CD8-positive, alpha-beta memory T cell (primary cell): Measurements from ENCODE around the gene TOX2. TPM values are rescaled to one million over a fixed set of nuclear protein-coding genes. Genes with fewer than 3 reads are reported as not detected.

Experiments used
- CTCF ChIA-PET: fragments of 350-600 bp; sonication (Branson Sonifier 250); formaldehyde crosslinking; loops from one replicate; lab custom pipeline; 2021; ENCODE audit warnings: antibody characterized with exemption; lab: Charles Lee
- POLR2A ChIA-PET: fragments of 350-600 bp; sonication (Branson Sonifier 250); formaldehyde crosslinking; loops from one replicate; lab custom pipeline; 2021; ENCODE audit warnings: antibody characterized with exemption; lab: Charles Lee
- DNase-seq, 5 donors: peaks; one replicate each; pipeline versions ENCODE4 v3.0.0 to v3.0.0-alpha.2; 2020 to 2022; ENCODE audit warnings: mixed read lengths in 1 of 5
- H3K27ac ChIP-seq: one replicate; pipeline ENCODE4 v1.7.0; 2013; ENCODE audit warnings: low read depth, mild to moderate bottlenecking, low read length, moderate library complexity
- H3K27me3 ChIP-seq: 2 replicates; pipeline ENCODE4 v1.7.0; 2013; ENCODE audit warnings: low read length, mild to moderate bottlenecking; ENCODE audit not compliant: insufficient read depth, poor library complexity, severe bottlenecking
- H3K36me3 ChIP-seq: 2 replicates; pipeline ENCODE4 v1.7.0; 2013; ENCODE audit warnings: mild to moderate bottlenecking, low read length, moderate library complexity; ENCODE audit not compliant: insufficient read depth
- H3K4me1 ChIP-seq: 2 replicates; pipeline ENCODE4 v1.7.0; 2013; ENCODE audit warnings: mild to moderate bottlenecking, low read length, moderate library complexity; ENCODE audit not compliant: insufficient read depth
- H3K4me3 ChIP-seq: 2 replicates; pipeline ENCODE4 v1.7.0; 2013; ENCODE audit warnings: mild to moderate bottlenecking, low read length
- H3K9me3 ChIP-seq: 2 replicates; pipeline ENCODE4 v1.7.0; 2013; ENCODE audit warnings: mild to moderate bottlenecking, low read length
- H3K27ac Mint-ChIP-seq, 8 donors: one replicate each; pipeline ENCODE4 v1.8.0; 2020 to 2021; ENCODE audit warnings: mixed read lengths in 8 of 8, mild to moderate bottlenecking in 6 of 8, inconsistent platforms in 3 of 8, moderate library complexity in 3 of 8
- H3K27me3 Mint-ChIP-seq, 2 donors: one replicate each; pipeline ENCODE4 v1.8.0; 2020 to 2021; ENCODE audit warnings: mixed read lengths in 2 of 2, mild to moderate bottlenecking in 1 of 2, moderate library complexity in 1 of 2
- H3K36me3 Mint-ChIP-seq, 3 donors: one replicate each; pipeline ENCODE4 v1.8.0; 2020 to 2021; ENCODE audit warnings: mixed read lengths in 3 of 3, inconsistent platforms in 1 of 3, mild to moderate bottlenecking in 1 of 3
- H3K4me1 Mint-ChIP-seq, 3 donors: one replicate each; pipeline ENCODE4 v1.8.0; 2020 to 2021; ENCODE audit warnings: mixed read lengths in 3 of 3, inconsistent platforms in 1 of 3, mild to moderate bottlenecking in 1 of 3
- H3K4me3 Mint-ChIP-seq, 7 donors: one replicate each; pipeline ENCODE4 v1.8.0; 2020 to 2021; ENCODE audit warnings: mixed read lengths in 7 of 7, mild to moderate bottlenecking in 6 of 7, moderate library complexity in 4 of 7, inconsistent platforms in 2 of 7
- H3K9me3 Mint-ChIP-seq, 5 donors: one replicate each; pipeline ENCODE4 v1.8.0; 2020 to 2022; ENCODE audit warnings: mixed read lengths in 5 of 5, mild to moderate bottlenecking in 3 of 5, moderate library complexity in 2 of 5, inconsistent platforms in 1 of 5
- polyA plus RNA-seq: library from polyadenylated mRNA; unstranded; fragments of 300-500 nt; fragmentation: Illumina TruSeq; gene quantifications from one replicate; pipeline ENCODE4 v1.2.3, GENCODE V29; 2021
- total RNA-seq, 2 experiments: library from RNA; stranded (reverse); gene quantifications; one replicate each; pipeline ENCODE4 v1.2.3, GENCODE V29; 2021

The TOX2 gene
- total and polyA plus RNA-seq, 3 experiments from 2014 or later = 0.35 to 1.2 (median 0.39) TPM

DNA sequence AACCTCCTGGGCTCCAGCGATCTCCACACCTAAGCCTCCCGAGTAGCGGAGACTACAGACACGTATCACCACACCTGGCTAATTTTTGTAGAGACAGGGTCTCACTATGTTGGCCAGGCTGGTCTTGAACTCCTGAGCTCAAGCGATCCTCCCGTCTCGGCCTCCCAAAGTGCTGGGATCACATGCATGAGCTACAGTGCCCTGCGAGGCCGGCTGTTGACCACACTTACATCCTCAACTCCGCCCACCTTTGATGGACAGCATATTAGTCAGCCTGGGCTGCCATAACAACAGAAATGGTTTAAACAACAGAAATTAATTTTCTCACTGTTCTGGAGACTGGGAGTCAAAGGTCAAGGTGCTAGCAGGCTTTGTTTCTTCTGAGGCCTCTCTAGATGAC is 164.6 kb downstream of the TOX2 start:
- H3K27me3 ChIP-seq = no peaks in the 10 kb centered on the region
- Mint-ChIP-seq H3K27me3 (peaks cover 0 to 9% of the 10 kb centered on the region in 2 donors), H3K27ac (no peak overlapping the region), H3K4me1 (peaks cover 5 to 20% (median 17%) of the 10 kb centered on the region in 3 donors), H3K4me3 (no peak overlapping the region), H3K9me3 (no peaks in the 10 kb centered on the region), H3K36me3 (no peaks in the 10 kb centered on the region)
- no peak overlapping the region for H3K4me3 ChIP-seq
- no peaks in the 10 kb centered on the region for H3K9me3 ChIP-seq
- CTCF ChIA-PET = interaction anchor here (1.0 to 6.0 kb wide), 5 partner anchors 16 to 630 kb away, joined by 3 to 74 read pairs (median 6); no protein-coding TSS in a partner anchor
- DNase-seq = no peak
- POLR2A ChIA-PET = no interaction called here
- H3K27ac ChIP-seq = no peak overlapping the region
- H3K4me1 ChIP-seq = peaks cover 20% of the 10 kb centered on the region
- no peaks in the 10 kb centered on the region for H3K36me3 ChIP-seq

DNA sequence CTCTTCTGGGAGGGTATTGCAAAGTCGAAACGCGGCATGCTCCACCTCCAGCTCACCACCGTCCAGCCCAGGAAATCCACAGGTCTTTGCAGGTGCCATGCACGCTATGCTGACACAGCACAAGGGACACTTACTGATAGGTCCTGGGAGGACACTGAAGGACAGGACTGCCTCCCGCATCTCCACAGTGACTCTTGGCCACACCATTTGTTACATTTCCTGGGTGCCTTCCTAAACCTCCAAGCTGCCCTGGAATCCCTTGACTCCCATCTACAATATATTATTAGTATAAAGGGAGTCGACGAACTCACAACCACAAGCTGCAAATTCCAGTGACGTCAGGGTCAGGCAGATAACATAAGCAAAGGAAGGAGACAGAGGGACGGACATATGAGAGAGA is 165.4 kb downstream of the TOX2 start:
- Histone ChIP-seq H3K27me3 (no peaks in the 10 kb centered on the region), H3K27ac (no peak overlapping the region), H3K36me3 (no peaks in the 10 kb centered on the region), H3K9me3 (no peaks in the 10 kb centered on the region), H3K4me3 (no peak overlapping the region), H3K4me1 (peaks cover 12% of the 10 kb centered on the region)
- H3K4me3 Mint-ChIP-seq = no peak overlapping the region
- no peak for DNase-seq
- H3K36me3 Mint-ChIP-seq = no peaks in the 10 kb centered on the region
- ChIA-PET CTCF (interaction anchor here (0.6 to 6.0 kb wide), 19 partner anchors 9 to 631 kb away, joined by 3 to 74 read pairs (median 4); no protein-coding TSS in a partner anchor), POLR2A (no interaction called here)
- H3K4me1 Mint-ChIP-seq = peaks cover 5 to 14% (median 10%) of the 10 kb centered on the region in 3 donors
- no peaks in the 10 kb centered on the region for H3K9me3 Mint-ChIP-seq
- peaks cover 0 to 9% of the 10 kb centered on the region in 2 donors for H3K27me3 Mint-ChIP-seq
- peak overlapping the region in 3 of 8 donors; percentile 31 to 59 (median 54) for H3K27ac Mint-ChIP-seq

DNA sequence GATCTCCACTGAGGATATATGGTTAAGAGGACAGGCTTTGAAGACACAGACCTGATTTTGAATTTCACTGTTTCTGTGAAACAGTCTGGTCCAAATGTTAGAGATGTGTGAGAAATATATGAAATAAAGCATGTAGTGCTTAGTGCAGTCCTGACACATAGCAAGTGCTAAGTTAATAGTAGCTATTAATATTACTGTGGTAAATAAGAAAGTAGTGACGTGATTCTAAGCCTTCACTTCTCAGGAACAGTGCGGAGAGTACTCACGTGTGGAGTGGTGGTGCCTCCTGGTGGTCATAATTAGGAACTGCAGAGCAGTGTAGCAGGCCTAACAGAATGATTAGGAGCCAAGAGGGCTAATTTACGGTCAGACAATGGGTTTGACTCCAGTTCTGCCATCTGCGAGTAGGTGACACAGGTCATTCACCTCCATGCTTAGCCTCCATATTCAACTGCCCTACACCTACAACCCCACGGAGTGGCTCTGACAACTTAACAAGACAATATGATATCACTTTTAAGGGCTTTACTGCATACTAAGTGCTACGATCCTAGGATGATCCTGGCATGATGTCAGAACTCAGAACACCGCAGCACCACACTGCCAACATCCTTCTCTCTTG is 166.1 kb downstream of the TOX2 start:
- Mint-ChIP-seq H3K4me3 (no peak overlapping the region), H3K9me3 (no peaks in the 10 kb centered on the region), H3K27me3 (peaks cover 0 to 3% of the 10 kb centered on the region in 2 donors), H3K36me3 (no peaks in the 10 kb centered on the region), H3K27ac (peak overlapping the region in 5 of 8 donors; percentile 14 to 59 (median 31)), H3K4me1 (peaks cover 5 to 10% (median 10%) of the 10 kb centered on the region in 3 donors)
- Histone ChIP-seq H3K4me3 (no peak overlapping the region), H3K4me1 (peaks cover 9% of the 10 kb centered on the region), H3K27ac (no peak overlapping the region), H3K9me3 (no peaks in the 10 kb centered on the region), H3K36me3 (no peaks in the 10 kb centered on the region), H3K27me3 (no peaks in the 10 kb centered on the region)
- DNase-seq = peak; percentile 55 to 84 (median 66)
- POLR2A ChIA-PET = no interaction called here
- CTCF ChIA-PET = interaction anchor here (0.6 to 6.0 kb wide), 20 partner anchors 9 to 632 kb away, joined by 3 to 74 read pairs (median 4); no protein-coding TSS in a partner anchor

DNA sequence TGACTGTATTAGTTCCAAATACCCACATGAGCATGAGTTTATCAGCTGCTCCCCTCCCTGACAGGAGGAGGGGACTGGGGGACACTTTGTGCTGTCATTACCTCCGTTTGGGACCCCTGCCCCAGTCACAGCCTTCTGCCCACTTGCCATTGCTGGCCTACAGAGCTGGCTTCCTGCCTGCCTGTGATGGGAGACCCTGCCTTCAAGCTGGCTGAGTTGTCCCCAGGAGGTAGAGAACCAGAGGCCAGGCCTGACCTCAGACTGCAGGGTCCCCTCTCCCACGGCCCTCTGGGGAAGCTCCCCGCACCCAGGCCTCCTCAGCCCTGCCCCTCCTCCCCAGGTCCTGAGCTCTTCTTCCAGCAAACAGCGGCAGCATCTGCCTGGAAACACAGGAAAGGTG is 166.8 kb downstream of the TOX2 start:
- peaks cover 0 to 3% of the 10 kb centered on the region in 2 donors for H3K27me3 Mint-ChIP-seq
- H3K27ac Mint-ChIP-seq = no peak overlapping the region
- H3K27me3 ChIP-seq = no peaks in the 10 kb centered on the region
- no peaks in the 10 kb centered on the region for H3K36me3 ChIP-seq
- H3K4me1 ChIP-seq = peaks cover 9% of the 10 kb centered on the region
- DNase-seq = no peak
- H3K4me3 ChIP-seq = no peak overlapping the region
- H3K9me3 ChIP-seq = no peaks in the 10 kb centered on the region
- peaks cover 5 to 10% (median 10%) of the 10 kb centered on the region in 3 donors for H3K4me1 Mint-ChIP-seq
- CTCF ChIA-PET = interaction anchor here (1.4 to 6.0 kb wide), 4 partner anchors 10 to 331 kb away, joined by 4 to 74 read pairs (median 26); no protein-coding TSS in a partner anchor
- no peak overlapping the region for H3K27ac ChIP-seq
- no peak overlapping the region for H3K4me3 Mint-ChIP-seq
- POLR2A ChIA-PET = no interaction called here
- H3K36me3 Mint-ChIP-seq = no peaks in the 10 kb centered on the region
- H3K9me3 Mint-ChIP-seq = no peaks in the 10 kb centered on the region

DNA sequence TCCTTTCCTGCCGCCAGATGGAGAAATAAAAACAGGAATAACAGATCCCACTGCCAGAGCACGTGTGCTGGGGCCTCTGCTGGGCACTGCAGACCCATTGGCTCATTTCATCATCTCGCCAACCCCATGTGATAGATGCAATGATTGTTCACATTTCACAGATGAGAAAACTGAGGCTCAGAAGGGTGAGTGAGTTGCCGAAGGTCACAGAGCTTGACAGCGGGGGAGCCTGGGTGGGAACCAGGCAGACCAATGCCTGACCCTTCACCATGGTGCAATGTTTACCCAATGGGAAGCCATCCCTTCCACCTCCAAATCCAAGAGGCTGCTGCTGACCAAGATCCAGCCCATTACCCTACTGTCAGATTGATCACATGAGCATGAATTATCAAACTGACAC is 167.2 kb downstream of the TOX2 start:
- ChIA-PET POLR2A (no interaction called here), CTCF (interaction anchor here (1.4 to 6.0 kb wide), 5 partner anchors 10 to 331 kb away, joined by 4 to 74 read pairs (median 4); no protein-coding TSS in a partner anchor)
- no peaks in the 10 kb centered on the region for H3K36me3 ChIP-seq
- DNase-seq = no peak
- no peaks in the 10 kb centered on the region for H3K36me3 Mint-ChIP-seq
- H3K4me1 Mint-ChIP-seq = peaks cover 5 to 10% (median 10%) of the 10 kb centered on the region in 3 donors
- H3K9me3 Mint-ChIP-seq = no peaks in the 10 kb centered on the region
- no peak overlapping the region for H3K27ac ChIP-seq
- H3K4me3 ChIP-seq = no peak overlapping the region
- H3K4me1 ChIP-seq = peaks cover 9% of the 10 kb centered on the region
- no peaks in the 10 kb centered on the region for H3K9me3 ChIP-seq
- peaks cover under 1 to 3% of the 10 kb centered on the region in 2 donors for H3K27me3 Mint-ChIP-seq
- no peak overlapping the region for H3K27ac Mint-ChIP-seq
- no peaks in the 10 kb centered on the region for H3K27me3 ChIP-seq
- H3K4me3 Mint-ChIP-seq = no peak overlapping the region

DNA sequence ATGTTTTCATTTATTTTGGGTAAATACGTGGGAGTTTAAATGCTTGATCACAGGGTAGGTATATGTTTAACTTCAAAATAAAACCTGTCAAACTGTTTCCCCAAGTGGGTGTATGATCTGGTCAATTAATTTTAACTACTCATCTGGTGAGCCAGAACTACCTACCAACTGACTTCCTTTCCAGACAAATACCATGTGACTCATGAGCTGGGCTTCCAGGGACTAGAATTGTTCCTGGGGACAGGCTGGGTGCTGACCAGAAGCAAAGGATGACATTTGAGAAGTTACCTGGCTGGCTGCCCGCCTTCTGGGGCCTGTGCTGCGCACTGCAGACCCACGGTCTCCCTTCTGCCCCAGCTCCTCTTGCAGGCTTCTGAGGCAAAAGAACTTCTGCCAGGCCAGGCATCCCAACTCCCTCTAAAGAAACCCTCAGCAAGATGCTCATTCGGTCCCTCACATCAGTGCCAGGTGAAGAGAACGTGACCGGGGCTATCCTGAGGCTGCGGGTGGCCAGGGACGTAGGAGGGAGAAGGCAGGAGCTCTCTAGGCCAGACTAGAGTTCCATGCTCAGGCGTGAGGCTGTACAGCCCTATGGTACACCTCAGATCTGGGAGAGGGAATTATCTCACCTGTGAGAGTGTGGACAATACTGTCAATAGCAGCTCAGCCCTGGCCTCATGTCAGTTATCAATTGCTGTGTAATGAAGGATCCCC is 168.7 kb downstream of the TOX2 start:
- Mint-ChIP-seq H3K27ac (no peak overlapping the region), H3K4me3 (no peak overlapping the region), H3K9me3 (no peaks in the 10 kb centered on the region), H3K4me1 (peaks cover 5 to 10% (median 10%) of the 10 kb centered on the region in 3 donors), H3K27me3 (peaks cover 3 to 9% of the 10 kb centered on the region in 2 donors), H3K36me3 (no peaks in the 10 kb centered on the region)
- Histone ChIP-seq H3K4me3 (no peak overlapping the region), H3K36me3 (no peaks in the 10 kb centered on the region), H3K4me1 (peaks cover 9% of the 10 kb centered on the region), H3K27ac (no peak overlapping the region), H3K9me3 (no peaks in the 10 kb centered on the region), H3K27me3 (no peaks in the 10 kb centered on the region)
- no peak for DNase-seq
- POLR2A ChIA-PET = no interaction called here
- CTCF ChIA-PET = interaction anchor here (0.8 to 6.0 kb wide), 4 partner anchors 27 to 333 kb away, joined by 3 to 74 read pairs (median 6); no protein-coding TSS in a partner anchor

DNA sequence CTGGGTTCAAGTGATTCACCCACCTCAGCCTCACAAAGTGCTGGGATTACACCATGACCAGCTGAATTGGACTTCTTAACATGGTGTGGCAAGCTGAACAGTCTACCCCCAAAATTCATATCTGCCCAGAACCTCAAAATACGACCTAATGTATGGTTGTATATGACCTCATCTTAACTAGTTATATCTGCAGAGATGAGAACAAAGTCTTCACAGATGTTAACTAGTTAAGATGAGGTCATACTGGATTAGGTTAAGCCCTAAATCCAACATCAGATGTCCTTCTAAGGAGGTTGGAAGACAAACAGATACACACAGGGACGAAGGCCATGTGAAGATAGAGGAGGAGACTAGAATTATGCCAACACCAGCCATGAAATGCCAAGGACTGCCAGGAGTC is 169.8 kb downstream of the TOX2 start:
- Histone ChIP-seq H3K9me3 (no peaks in the 10 kb centered on the region), H3K27me3 (no peaks in the 10 kb centered on the region), H3K36me3 (no peaks in the 10 kb centered on the region), H3K4me3 (no peak overlapping the region), H3K4me1 (peaks cover 9% of the 10 kb centered on the region), H3K27ac (no peak overlapping the region)
- no peaks in the 10 kb centered on the region for H3K9me3 Mint-ChIP-seq
- H3K4me3 Mint-ChIP-seq = no peak overlapping the region
- H3K27ac Mint-ChIP-seq = no peak overlapping the region
- no peaks in the 10 kb centered on the region for H3K36me3 Mint-ChIP-seq
- peaks cover 3 to 9% of the 10 kb centered on the region in 2 donors for H3K27me3 Mint-ChIP-seq
- ChIA-PET POLR2A (no interaction called here), CTCF (interaction anchor here (0.8 to 6.0 kb wide), 3 partner anchors 28 to 334 kb away, joined by 3 to 74 read pairs (median 7); no protein-coding TSS in a partner anchor)
- H3K4me1 Mint-ChIP-seq = peaks cover 5 to 10% (median 10%) of the 10 kb centered on the region in 3 donors
- DNase-seq = no peak
